Prostate gland (tissue), 2 donors: ENCODE measurements around the gene RNU2-1.

ENCODE experiments used
- CTCF ChIP-seq, 4 experiments: fragments of 200-600 bp in 2 of 4; fragments of 450-650 bp in 2 of 4; sonication (generic) in 2 of 4; IDR thresholded peaks; 1 replicate in 3 of 4; 2 replicates in 1 of 4; pipeline ENCODE4 v1.5.1; 2016 to 2019; ENCODE audit warnings: antibody characterized with exemption in 4 of 4, mild to moderate bottlenecking in 2 of 4, moderate library complexity in 2 of 4
- POLR2A ChIP-seq: fragments of 450-650 bp; IDR thresholded peaks from one replicate; pipeline ENCODE4 v1.6.1; 2016; ENCODE audit warnings: antibody characterized with exemption, mild to moderate bottlenecking

GRCh38 chr17:43210576-43210975 is 23.2 kb downstream of the RNU2-1 start:
- TF ChIP-seq CTCF (IDR thresholded peaks at IDR 0.05): no peak
- TF ChIP-seq POLR2A: no peak
